ENCODE measurements around the gene ROPN1B. TPM values are rescaled to one million over a fixed set of nuclear protein-coding genes. Genes with fewer than 3 reads are reported as not detected.
"Not testable (repeated sequence)": the region's sequence is repeated elsewhere in the genome, so short reads cannot be mapped to it uniquely, and the experiment has no call there.

ROPN1B gene
- total RNA-seq, 1 donor from 2014 or later = 4.6 TPM

DNA sequence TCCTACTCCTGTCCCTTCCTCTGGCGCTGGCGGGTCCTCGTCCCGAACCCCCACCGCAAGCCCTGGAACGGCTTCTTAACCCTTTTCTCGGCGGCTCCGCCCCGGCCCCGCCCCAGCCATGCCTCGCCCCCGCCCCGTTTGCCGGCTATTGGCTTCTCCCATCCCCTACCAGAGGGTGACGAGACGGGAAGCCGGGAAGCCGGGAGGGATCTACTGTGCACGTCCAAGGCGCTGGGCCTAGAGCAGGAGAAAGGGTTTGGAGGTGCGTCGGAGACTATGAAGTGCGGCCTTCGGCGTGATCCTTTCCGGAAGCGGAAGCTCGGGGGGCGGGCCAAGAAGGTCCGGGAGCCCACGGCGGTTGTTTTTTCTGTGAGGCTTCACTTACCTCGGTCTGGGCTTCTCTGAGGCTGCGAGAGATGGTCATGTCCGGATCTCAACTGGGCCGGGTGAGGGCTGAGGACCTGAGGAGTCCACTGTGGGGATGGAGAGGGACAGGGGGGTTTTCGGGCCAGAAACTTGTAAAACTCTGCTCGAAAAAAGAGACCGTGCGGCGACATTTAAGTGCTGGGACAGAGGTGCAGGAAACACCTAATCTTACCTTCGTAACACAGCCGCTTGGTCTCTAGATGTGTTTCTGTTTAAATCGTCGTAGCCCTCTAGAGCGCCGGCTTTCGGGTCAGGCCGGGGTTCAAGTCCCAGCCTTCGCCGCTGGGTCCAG, 21.4 kb downstream of the ROPN1B start:
- DNase-seq (ENCODE audit: missing footprints) (peak; percentile 96), ATAC-seq (peak; percentile 99)
- intact Hi-C loops (cut with DNase I) = loop anchor here (5.0 kb wide), 1 partner anchor 92 kb away; the partner anchor contains the start of gene SLC41A3

DNA sequence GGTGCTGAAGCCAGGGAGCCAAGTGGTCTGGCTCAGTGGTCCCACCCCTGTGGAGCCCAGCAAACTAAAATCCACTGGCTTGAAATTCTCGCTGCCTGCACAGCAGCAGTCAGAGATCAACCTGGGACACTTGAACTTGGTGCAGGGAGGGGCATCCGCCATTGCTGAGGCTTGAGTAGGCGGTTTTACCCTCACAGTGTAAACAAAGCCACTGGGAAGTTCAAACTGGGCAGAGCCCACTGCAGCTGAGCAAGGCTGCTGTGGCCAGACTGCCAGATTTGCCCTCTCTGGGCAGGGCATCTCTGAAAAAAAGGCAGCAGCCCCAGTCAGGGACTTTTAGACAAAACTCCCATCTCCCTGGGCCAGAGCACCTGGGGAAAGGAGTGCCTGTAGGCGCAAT, 27.8 kb downstream of the ROPN1B start:
- ATAC-seq; DNase-seq (ENCODE audit: missing footprints); intact Hi-C loops (cut with DNase I): not testable (repeated sequence)

DNA sequence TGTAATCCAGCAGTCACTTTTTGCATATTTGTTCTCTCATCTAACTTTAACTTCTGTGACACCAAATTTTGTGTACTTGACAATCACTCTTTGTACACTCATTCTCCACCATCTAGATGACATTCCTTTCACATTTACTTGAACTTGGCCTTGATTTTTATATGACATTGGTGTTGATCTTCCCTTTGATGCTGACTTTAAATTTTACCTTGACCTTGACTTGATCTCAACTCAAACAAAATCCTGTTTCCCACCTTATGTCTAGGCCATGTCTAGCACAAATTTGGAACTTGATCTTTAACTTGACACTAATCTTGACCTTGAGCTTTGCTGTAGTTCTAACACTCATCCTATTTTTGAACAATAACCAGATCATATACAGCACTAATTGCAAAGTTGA, 33.2 kb downstream of the ROPN1B start:
- intact Hi-C loops (cut with DNase I) = no loop called here
- no peak for DNase-seq (ENCODE audit: missing footprints)
- no peak for ATAC-seq

DNA sequence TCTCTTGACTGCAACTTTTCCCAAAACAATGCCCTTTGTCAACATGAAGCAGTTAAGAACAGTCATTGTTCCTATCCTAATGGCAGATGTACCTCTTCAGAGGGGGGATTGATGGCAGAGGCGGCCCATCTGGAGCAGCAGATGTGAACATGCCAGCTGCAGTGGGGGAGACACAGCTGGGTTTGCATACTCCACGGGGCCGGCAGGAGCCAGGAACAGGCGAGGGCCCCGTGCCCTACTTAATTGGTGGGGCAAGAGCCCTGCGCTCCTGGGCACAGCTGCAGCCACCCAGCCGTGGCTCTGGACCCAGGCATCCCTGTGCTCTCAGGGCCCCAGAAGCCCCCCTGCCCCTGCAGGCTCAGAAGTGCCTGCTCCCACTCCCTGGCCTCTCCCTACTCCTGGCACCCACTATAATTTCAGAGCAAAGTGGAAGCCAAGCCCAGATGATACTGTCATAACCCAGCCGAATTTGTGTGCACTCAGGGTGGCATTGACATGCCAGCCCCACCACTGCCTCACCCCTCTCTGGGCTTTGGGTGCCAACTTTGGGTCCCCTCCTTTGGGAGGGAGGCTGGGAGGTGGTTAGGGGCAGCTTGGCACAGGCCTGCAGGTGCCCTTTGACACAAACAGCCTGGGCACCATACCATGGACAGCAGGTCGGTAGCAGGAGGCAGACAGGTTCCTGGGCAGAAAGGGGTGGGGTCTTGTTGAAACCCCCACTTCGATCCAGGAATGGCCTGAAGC, 34.6 kb downstream of the ROPN1B start:
- no peak for DNase-seq (ENCODE audit: missing footprints)
- intact Hi-C loops (cut with DNase I) = no loop called here
- ATAC-seq = peak; percentile 24

DNA sequence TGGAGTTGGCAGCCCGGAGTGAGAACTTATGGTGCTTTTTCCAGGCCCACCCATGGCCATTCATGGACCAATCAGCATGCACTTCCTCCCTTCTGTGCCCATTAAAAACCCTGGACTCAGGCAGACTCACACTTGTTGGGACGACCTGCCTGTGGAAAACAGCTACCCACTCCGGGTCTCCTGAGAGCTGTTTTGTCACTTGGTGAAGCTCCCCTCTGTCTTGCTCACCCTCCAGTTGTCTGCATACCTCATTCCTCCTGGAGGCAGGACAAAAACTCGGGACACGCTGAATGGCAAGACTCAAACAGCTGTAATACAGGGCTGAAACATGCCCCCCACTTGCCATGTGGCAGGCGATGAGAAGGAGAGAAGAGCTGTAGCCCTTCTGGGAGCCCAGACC, 35.2 kb downstream of the ROPN1B start:
- intact Hi-C loops (cut with DNase I) = no loop called here
- ATAC-seq (no peak), DNase-seq (ENCODE audit: missing footprints) (no peak)

DNA sequence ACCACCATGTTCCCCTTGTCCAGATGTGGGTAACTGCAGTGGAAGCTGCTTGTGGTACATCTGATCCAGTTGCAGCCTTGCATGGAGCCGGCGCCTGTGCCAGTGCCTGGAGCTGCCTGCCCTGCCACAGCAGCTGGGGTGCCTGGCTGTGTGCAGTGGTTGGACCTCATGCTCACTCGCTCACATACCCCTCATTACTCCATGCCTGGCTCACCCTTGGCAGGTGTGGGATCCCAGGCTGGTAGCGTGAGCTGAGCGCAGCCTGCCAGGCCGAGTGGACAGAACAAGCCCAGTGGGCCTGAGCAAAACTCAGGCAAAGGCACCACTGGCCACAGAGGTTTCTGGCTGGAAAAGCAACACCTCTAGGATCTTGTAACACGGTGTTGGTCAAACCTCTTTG, 35.7 kb downstream of the ROPN1B start:
- DNase-seq (ENCODE audit: missing footprints) (no peak), ATAC-seq (no peak)
- intact Hi-C loops (cut with DNase I) = no loop called here

DNA sequence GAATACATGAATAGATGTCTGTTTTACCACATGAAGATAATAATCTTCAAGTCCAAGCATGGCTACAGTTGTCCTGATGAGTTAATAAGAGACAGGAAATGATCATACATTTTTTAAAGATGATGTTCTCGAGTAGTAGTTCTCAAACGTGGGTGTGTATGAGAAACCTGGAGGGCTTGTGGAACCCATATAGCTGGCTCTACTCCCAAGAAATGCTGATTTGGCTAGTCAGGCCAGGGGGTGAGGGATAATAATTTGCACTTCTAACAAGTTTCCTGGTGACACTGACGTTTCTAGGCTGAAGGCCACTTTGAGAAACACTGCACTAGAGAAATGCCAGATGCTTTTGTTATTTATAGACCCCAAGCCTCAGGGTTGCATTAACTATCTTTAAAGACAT, 37.0 kb downstream of the ROPN1B start:
- intact Hi-C loops (cut with DNase I) = no loop called here
- DNase-seq (ENCODE audit: missing footprints) (no peak), ATAC-seq (peak; percentile 54)

DNA sequence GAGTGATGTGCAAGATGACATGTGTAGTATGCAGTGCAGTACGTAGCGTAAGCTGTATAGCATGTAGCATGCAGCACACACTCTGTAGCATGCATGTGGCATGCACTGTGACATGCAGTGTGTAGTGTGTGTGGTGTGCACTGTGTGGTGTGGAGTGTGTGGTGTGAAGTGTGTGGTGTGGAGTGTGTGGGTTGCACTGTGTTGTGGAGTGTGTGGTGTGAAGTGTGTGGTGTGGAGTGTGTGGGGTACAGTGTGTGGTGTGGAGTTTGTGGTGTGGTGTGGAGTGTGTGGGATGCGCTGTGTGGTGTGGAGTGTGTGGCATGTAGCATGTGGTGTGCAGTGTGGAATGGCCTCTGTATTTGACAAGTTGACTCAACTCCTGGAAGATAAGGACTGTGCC, 39.2 kb downstream of the ROPN1B start:
- DNase-seq (ENCODE audit: missing footprints) = no peak
- intact Hi-C loops (cut with DNase I) = no loop called here
- no peak for ATAC-seq

DNA sequence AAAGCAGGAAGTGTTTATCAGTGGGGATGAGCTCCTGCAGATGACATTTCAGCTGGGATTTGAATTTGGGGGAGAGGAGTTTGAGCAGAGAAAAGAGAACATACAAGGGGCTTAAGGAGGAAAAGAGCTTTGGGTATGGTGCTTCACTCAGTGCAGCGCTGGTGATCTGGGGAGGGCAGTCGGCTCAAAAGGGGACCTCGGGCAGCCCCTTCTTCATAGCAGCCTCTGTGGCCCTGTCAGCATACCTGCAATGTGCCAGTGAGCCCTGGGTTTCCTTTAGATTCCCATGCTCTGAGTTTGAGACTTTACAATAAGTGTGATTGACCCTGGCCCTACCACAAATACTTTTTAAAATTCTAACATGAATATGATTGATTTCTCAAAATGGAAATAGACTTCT, 40.2 kb downstream of the ROPN1B start:
- DNase-seq (ENCODE audit: missing footprints) (no peak), ATAC-seq (no peak)
- intact Hi-C loops (cut with DNase I) = no loop called here

DNA sequence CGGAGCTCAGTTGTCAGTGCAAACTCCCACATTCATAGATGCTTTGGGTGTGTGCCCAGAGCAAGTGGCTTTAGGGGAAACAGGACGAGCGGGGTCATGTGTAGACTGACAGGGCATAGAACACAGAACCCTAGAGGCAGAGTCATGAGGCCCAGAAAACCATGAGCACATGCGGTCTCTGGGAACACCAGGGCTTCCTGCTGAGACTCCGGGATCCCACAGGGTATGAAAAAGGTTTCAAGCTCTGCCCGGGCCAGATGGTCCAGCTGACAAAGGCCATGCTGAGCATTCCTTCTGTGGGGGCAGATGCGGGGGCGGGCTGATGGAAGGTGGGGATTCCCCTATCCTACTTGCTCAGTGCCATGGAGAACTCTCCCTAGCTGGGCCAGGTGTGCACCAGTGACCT, 44.8 kb downstream of the ROPN1B start:
- intact Hi-C loops (cut with DNase I) = no loop called here
- DNase-seq (ENCODE audit: missing footprints) (no peak), ATAC-seq (no peak)

DNA sequence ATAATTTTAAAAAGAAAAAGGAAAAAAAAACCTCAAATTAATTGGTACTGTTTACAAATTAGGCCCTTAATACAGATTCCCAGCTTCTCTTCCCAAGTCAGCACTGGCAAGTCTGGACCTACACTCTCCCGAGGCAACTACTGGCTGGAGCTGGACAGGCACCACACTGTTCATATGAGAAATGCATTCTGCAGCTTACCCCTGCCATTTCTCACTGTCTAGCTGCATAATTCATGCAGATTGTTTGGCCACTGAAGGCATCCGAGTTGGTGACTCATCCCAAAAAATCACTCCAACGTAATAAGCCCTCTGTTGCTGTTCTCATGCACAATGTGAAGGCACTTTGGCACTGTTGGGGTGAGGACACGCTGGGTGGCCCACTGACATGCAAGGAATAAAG, 45.3 kb downstream of the ROPN1B start:
- intact Hi-C loops (cut with DNase I) = no loop called here
- DNase-seq (ENCODE audit: missing footprints) (no peak), ATAC-seq (no peak)

DNA sequence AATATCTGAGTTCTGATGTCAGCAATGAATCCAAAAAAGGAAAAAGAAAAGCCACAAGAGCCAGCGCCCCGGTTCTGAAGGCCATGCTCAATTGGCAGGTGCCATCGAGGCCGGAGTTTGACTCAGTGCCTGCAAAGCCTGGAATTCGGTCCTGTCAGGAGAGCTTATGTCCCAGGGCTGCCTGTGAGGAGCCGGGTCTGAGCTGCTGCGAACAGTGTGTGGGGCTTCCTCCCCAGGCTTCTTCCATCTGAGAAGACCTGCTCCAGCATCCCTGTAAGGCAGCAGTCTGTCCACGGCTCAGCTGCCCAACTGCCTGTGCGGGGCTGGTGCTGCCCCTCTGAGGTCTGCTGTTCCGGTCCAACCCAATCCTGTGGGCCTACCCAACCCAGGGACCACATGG, 46.1 kb downstream of the ROPN1B start:
- intact Hi-C loops (cut with DNase I) = no loop called here
- DNase-seq (ENCODE audit: missing footprints) = no peak
- no peak for ATAC-seq

DNA sequence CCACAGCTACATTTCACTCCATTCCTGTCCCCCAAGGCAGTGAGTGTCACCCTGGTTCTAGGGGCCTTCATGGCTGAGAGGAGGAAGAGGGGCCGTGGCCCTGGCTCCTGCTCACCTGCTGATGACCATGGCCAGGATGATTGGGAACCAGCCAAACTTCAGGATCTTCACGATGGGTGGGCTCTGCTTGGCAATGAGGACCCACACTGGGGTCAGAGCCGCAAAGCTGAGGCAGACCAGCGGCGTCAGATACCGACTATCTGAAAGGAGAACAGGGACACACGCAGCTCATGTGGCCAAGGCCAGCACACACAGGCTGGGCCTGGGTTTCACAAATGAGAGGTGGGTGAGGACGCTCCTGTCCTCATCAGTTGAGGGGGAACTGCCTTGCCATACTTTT, 47.6 kb downstream of the ROPN1B start:
- ATAC-seq (no peak), DNase-seq (ENCODE audit: missing footprints) (no peak)
- intact Hi-C loops (cut with DNase I) = no loop called here

DNA sequence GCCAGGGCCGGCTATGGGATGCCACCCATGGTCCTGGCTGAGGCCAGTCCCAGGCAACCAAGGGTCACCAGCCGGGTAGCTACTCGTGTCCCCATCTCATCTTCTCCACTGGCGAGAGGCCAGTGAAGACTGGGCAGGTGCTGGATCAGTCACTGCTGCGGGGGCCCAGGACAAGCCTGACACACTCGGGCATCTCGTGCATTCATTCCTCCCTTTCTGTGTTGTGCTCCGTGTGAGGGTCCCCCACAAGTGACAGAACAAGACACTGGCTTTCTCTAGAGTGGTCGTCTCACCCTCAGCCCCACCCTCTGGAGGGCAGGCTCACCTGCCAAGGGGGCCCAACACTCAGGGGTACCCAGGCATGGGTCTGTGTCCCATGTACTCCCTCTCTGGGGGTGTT, 48.4 kb downstream of the ROPN1B start:
- DNase-seq (ENCODE audit: missing footprints) (no peak), ATAC-seq (no peak)
- intact Hi-C loops (cut with DNase I) = no loop called here

DNA sequence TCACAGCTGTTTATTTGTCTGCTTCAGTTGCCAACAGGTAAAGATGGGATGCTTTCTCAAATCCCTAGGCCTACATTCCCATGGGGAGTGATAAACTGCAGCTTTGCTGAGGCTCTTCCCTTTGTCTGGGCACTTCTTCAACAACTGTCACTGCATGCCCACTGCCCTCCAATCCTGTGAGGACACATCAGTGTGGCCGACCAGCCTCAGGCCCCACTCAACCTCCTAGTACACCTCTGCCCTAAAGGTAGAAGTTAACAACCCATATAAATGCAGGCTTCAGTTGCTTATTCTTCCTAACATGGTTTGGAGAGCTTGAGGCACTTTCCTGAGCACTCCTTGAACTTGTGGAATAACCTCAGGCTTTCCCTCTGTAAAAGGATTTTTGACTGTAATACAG, 49.6 kb downstream of the ROPN1B start:
- ATAC-seq = no peak
- intact Hi-C loops (cut with DNase I) = no loop called here
- no peak for DNase-seq (ENCODE audit: missing footprints)

DNA sequence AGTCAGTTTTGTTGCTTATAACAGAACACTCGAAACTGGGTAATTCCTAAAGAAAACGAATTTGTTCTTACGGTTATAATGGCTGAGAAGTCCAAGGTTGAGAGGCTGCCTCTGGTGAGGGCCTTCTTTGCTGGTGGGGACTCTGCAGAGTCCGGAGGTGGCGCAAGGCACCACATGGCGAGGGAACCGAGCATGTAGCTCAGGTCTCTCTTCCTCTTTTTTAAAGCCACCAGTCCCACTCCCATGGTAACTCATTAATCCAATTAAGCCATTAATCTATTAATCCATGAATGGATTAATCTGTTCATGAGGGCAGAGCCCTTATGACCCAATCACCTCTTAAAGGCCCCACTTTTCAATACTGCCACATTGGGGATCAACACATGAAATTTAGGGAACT, 50.0 kb downstream of the ROPN1B start:
- intact Hi-C loops (cut with DNase I) = no loop called here
- no peak for DNase-seq (ENCODE audit: missing footprints)
- no peak for ATAC-seq

DNA sequence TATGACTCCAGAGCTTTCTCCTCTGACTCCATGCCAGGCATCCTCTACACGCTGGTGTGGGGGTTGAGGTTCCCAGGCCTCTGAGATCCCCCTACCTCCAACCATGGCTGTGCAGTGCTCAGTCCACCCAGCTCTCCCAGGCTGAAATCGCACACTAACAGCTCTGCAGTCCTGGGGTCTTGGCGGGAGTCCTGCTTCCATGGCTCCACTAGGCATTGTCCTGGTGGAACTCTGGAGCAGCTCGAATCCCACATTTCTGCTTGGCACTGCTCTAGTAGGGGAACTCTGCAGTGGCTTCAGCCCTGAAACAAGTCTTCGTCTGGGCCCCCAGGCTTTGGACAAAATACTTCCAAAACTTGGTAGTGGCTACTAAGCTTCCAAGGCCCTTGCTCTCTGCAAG, 50.7 kb downstream of the ROPN1B start:
- no peak for DNase-seq (ENCODE audit: missing footprints)
- no peak for ATAC-seq
- intact Hi-C loops (cut with DNase I) = no loop called here

DNA sequence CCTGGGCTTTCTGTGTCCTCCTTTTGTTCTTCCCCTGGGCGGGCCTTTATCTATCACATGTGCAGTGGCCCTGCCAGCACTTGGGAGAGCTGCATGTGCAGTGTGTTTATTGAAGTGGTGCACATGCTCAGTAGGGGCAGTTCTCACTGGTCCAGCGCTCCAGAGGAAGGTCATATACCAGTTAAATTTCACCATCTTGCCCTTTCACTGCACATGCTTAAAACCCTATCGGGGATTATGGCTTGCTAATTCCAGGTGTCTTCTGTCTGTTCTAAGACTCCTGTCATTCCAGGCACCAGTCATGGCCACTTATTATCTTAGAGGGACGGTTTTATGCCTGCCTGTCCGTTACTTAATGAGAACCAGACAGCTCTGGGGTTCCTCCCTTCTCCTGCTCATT, 52.2 kb downstream of the ROPN1B start:
- intact Hi-C loops (cut with DNase I) = no loop called here
- DNase-seq (ENCODE audit: missing footprints) = no peak
- no peak for ATAC-seq

DNA sequence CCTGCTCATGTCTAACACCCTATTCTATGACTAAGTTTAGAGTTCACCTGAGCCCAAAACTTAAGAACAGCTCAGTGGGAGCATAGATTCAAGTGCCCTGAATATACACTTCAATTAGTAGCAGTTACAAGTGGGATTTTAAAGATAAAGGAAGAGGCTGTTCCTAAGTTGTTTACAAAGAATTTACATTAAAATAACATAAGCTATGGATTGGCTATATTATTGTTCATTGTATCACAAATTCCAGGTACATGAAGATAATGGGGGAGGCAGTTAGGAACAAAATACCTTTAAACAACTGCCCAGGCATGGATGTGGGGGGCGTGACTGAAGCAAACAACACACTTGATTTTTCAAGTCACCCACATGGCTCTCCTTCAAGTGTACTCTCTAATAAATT, 52.7 kb downstream of the ROPN1B start:
- intact Hi-C loops (cut with DNase I) = no loop called here
- DNase-seq (ENCODE audit: missing footprints) (no peak), ATAC-seq (no peak)

DNA sequence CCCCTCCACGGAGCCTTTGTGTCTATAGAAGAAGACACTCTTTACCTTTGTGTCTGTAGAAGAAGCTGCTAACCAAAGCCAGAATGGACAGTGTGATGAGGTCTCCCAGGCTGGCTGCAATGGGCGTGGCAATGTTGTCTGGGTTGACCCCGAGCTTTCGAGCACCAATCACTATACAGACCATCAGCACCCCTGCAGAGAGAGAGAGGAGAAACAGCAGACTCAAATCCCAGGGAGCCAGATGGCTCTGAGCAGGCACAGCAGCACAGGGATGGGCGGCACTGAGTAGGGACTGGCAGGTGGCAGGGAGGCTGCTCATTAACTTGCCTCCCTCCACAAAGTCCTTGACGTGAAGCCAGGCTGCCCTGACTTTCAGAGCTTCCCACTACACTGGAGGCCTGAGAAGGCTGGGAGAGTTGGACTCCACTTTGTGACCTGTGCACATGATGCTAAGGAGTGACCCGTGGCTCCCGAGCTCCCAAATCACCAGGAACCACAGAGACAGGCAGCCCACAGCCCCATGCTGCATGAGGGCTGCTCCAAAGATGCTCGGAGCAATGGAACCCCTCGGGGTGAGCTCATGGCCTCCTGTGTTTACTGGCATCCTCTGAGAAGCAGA, 53.9 kb downstream of the ROPN1B start:
- ATAC-seq = no peak
- intact Hi-C loops (cut with DNase I) = no loop called here

More for the DNA sequence above, 53.9 kb downstream of the ROPN1B start:
- DNase-seq (ENCODE audit: missing footprints) = no peak

All from Right ventricle myocardium inferior (tissue), 1 donor.